HL-60/S4 treated with retinoic acid at 250 ng/mL for 4 days and 3 days (cell line): ENCODE measurements around the gene WDR59.
"Not testable (repeated sequence)": the region's sequence is repeated elsewhere in the genome, so short reads cannot be mapped to it uniquely, and the experiment has no call there.

ENCODE experiments used
- in situ Hi-C: fragments of 300-500 bp; cut with MboI; formaldehyde crosslinking; loops from 2 replicates; pipeline ENCODE4 v1.7.0; 2022; ENCODE audit warnings: low sequenced_read_pairs

Gene WDR59

DNA sequence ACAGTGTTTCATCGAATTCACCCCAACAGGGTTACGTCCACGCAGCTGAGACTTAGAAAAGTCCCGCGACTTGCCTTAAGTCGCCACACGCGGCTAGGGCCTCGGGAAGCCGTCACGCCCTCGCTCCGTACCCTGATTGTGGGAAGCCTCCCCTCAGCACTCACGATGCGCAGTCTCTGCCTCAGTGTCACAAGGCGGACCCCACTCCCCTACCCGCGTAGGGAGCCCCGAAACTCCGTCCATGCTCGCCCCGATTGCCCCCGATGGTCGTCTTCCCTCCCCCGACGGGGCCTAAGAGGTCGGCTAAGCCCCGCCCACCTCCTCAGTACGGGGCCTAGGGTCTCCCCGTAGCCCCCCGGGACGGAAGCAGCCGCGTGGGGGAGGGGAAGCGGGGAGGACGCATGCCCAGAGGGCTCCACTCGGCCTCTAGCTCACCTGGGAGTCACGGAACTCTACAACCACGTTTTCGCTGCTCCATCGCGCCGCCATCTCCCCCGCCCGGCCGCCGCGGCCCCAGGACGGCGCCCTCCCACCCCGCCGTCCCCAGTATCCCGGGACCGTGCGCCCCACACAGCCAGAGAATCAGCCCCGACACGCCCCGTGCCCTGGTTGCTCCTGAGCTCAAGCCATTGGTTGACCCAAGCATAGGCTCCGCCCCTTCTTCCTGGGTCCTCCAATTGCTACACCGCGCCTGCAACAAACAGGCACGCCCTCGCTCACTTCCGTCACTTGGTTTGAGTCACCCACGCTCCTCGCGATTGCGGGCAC is at the start of gene WDR59:
WDR59 (minus strand) TSS at position 595 of the 768 bp plus-strand sequence; CDS start at position 489, 106 bp downstream.
- in situ Hi-C loops: no loop called here

- in situ Hi-C loops: no loop called here
Observed at GRCh38 chr16:75032655-75033054, 47.7 kb upstream of the WDR59 start.

- in situ Hi-C loops: no loop called here
Observed at GRCh38 chr16:75029854-75030253, 44.9 kb upstream of the WDR59 start.

DNA sequence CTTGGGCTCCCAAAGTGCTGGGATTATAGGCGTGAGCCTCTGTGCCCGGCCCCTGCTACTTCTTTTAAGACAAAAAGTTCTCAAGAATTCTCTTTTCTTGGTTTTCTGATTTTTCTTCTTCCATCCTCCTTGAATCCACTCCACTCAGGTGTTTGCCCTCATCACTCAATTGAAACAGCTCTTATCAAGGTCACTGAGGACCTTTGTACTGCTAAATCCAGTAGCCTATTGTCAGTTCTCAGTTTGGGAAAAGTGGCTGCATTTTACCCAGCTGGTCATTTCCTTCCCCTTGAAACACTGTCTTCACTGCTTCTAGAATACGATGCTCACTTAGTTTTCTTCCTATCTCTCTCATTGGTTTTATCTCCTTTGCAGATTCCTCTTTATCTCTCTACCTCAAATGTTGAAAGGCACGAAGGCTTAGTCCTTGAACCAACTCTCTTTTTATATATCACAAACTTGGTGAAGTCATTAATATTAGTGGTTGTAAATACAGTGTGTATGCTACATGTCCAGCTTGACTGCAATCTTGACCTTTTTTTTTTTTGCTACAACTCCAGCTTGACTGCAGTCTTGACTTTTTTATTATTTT is 43.7 kb upstream of the WDR59 start:
- in situ Hi-C loops: no loop called here

GRCh38 chr16:75027520-75028300 is 42.8 kb upstream of the WDR59 start:
- in situ Hi-C loops: no loop called here

- in situ Hi-C loops: no loop called here
Observed at GRCh38 chr16:75026892-75027391, 42.0 kb upstream of the WDR59 start.

- in situ Hi-C loops: not testable (repeated sequence)
Observed at GRCh38 chr16:75026239-75026891, 41.4 kb upstream of the WDR59 start.

DNA sequence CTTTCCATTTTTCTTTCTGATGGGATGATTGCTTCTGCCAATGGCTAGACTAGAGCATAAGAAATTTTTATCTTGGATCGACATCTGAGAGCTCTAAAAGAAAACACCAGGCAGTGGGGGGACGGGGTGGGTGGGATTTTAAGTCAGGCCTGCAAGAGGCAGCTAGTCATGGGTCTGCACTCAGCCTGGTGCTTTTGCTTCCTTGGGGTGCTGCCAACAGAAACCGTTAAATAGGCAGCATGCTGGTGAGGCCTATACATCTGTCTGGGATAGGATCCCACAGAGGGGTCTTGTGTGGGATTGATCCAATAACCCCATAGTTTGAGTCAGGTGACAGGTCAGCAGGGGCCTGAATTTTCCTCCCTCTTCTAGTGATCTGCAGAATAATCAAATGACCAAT is 40.8 kb upstream of the WDR59 start:
- in situ Hi-C loops: no loop called here

- in situ Hi-C loops: no loop called here
Observed at GRCh38 chr16:75024594-75024993, 39.7 kb upstream of the WDR59 start.

GRCh38 chr16:75024182-75024581 is 39.3 kb upstream of the WDR59 start:
- in situ Hi-C loops: no loop called here

DNA sequence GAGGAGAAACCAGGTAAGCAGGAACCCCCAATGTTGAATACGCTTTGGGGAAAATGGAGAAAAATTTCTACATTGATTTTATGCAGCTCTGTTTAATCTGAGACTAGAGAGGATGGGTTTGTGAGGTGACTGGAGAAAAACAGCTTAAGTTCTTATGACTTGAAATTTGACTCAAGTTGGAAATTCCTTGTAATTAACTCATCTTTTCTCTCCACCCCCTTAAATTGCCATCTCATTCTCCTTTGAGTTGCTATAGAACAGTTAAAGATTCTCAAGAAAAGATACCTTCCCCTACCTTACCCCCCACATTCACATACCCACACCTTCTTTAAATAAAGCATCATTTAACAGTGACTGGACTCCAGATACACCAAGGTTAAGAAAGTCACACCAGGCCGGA is 38.1 kb upstream of the WDR59 start:
- in situ Hi-C loops: no loop called here

- in situ Hi-C loops: no loop called here
Observed at GRCh38 chr16:75022567-75022966, 37.6 kb upstream of the WDR59 start.

DNA sequence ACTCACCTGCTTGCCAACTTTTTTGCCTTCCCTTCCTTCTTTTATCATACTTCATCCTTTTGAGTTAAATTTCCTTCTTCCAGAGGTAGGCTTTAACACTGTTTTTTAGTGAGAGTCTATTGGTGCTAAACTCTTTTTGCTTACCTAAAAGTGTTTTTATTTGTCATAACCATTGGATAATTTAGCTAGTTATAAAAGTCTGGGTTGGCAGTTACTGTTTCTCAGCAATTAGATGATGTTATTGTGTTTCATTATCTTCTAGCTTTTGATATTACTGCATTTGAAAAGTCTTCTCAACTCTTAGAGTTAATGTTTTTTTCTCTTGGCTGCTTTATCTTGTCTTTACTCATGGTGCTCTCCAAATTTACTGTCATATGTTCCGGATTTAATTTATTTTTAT is 36.5 kb upstream of the WDR59 start:
- in situ Hi-C loops: no loop called here

- in situ Hi-C loops: no loop called here
Observed at GRCh38 chr16:75019586-75019985, 34.7 kb upstream of the WDR59 start.

- in situ Hi-C loops: no loop called here
Observed at GRCh38 chr16:75019007-75019406, 34.1 kb upstream of the WDR59 start.

DNA sequence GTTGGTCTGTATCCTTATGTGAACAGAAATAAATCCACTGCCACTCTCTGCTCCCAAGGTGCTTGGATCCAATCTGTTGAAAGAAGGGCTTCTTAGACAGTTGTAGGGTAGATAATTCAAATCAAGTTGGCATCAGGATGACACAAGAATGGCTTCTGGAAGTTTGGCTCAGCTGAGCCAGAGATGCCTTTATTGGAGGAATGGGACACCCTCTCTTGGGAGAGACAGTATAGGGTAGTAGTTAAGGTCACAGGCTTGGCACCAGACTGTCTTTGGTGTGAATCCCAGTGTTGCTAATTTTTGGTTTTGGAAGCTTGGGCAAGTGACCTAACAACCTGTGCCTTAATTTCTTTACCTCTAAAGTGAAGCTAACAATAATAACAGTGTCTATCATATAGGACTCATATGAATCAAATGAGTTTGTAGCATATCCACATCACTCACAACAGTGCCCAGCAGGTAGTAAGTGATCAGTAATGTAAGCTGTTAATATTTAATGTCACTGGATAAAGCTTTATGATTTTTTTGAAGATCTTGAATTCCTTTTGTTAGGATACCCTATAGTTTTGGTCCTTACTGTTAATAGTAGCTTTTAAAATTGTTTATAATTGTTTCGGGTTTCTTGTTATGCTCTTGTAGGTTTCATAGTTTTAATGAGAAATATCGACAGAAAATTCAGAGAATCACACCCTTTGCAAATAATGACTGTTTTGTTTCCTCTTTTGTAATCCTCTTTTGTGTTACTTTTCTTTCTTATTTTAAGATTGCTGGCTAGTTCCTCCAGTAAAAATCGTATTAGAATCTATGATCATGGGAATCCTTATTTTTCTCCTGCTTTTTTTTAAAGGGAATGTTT is 33.0 kb upstream of the WDR59 start:
- in situ Hi-C loops: no loop called here

GRCh38 chr16:75016451-75017081 is 31.6 kb upstream of the WDR59 start:
- in situ Hi-C loops: not testable (repeated sequence)

DNA sequence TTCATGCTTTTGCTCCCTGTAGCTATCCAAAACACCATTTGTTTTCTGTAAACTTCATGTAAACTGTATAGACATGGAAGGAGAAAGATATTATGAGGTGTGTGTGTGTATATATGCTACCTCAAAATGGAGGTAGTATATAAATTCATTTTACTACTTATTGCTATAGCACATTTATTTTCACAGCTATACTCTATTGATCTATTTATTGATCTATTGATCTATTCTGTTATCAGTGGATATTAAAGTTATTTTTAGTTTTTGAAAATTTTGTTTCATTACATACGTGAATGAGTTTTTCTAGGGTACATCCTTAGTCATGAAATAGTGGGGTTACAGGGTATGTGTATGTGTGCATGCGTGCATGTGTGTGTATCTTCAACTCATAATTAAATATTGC is 29.4 kb upstream of the WDR59 start:
- in situ Hi-C loops: no loop called here

DNA sequence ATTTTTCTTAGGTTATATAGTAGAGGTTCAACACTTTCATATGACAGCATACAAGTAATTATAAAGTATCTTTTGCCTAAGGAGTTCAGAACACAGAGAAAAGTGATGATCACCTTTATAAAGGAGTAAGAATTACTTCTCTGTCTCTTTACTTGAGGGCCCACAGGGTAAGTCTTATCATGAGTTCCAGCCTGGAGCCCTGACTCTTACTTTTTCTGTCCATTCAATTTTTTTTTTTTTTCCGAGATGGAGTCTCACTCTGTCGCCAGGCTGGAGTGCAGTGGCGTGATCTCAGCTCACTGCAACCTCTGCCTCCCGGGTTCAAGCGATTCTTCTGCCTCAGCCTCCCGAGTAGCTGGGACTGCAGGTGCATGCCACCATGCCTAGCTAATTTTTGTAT is 28.2 kb upstream of the WDR59 start:
- in situ Hi-C loops: not testable (repeated sequence)
